ENCODE data around the gene PNO1.

GRCh38 chr2:68172521-68172920 lies 14.8 kb downstream of the PNO1 start:
- TF ChIP-seq CTCF (optimal IDR thresholded peaks at IDR 0.05 in 1 of 3, IDR thresholded peaks at IDR 0.05 in 1 of 3, conservative IDR thresholded peaks at IDR 0.05 in 1 of 3; ENCODE audit: extremely low read depth in 1 of 3, insufficient read depth in 2 of 3, low read length in 3 of 3) (no peak), EZH2 (IDR thresholded peaks at IDR 0.05; ENCODE audit: low read length) (no peak)
